Measurements from ENCODE around the gene RASAL2. TPM values are rescaled to one million over a fixed set of nuclear protein-coding genes. Genes with fewer than 3 reads are reported as not detected.

RASAL2 gene
- total RNA-seq, 3 donors from 2014 or later (not counting 1 experiment from before 2014, with no cell fraction given): 0.16 to 0.23 TPM; not detected in 1

GRCh38 chr1:178472531-178472930, 378.6 kb downstream of the RASAL2 start:
- ATAC-seq: no peak
- H3K4me1 ChIP-seq (ENCODE audit: control insufficient read depth, insufficient read depth, low read length): no peaks in the 10 kb centered on the region
- intact Hi-C loops (cut with micrococcal nuclease): no loop called here

DNA sequence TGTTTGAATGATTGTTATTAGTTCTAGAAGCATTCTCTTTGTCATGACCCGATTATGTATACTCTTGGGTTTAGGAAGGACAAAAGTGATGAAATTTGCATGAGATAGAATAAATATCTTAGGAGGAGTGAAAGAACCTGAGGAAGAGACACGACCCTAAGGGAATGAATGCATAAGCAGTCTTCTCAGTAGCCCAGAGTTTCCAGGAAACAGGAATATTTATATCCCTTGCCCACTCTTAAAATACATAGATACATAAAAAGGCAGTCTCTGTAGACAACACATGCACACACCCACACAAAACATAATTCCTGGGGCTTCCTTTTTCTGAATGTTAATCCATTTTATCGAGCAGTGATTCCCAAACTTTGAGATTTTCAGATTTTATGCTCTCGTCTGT, 383.5 kb downstream of the RASAL2 start:
- Histone ChIP-seq H3K36me3 (ENCODE audit: control insufficient read depth, insufficient read depth, low read length) (no peaks in the 10 kb centered on the region), H3K4me1 (ENCODE audit: control insufficient read depth, insufficient read depth, low read length) (no peaks in the 10 kb centered on the region), H3K27ac (ENCODE audit: low read length) (no peak overlapping the region), H3K4me3 (ENCODE audit: low read length) (no peak overlapping the region), H3K9me3 (ENCODE audit: control insufficient read depth, insufficient read depth, low read length) (no peaks in the 10 kb centered on the region), H3K27me3 (ENCODE audit: control insufficient read depth, insufficient read depth, low read length) (no peaks in the 10 kb centered on the region)
- H3K9me3 Mint-ChIP-seq: no peaks in the 10 kb centered on the region
- H3K27ac Mint-ChIP-seq: no peak overlapping the region
- no peak overlapping the region for H3K4me3 Mint-ChIP-seq
- H3K36me3 Mint-ChIP-seq: no peaks in the 10 kb centered on the region
- DNase-seq (no peak), ATAC-seq (no peak)
- H3K4me1 Mint-ChIP-seq: no peaks in the 10 kb centered on the region
- 92% methylated on average over 3 of the region's 4 CpGs for WGBS (ENCODE audit: insufficient coverage)
- intact Hi-C loops (cut with micrococcal nuclease): no loop called here
- no peak for TF ChIP-seq CTCF (IDR thresholded peaks at IDR 0.05)
- peaks cover 6 to 8% of the 10 kb centered on the region in 2 donors for H3K27me3 Mint-ChIP-seq (ENCODE audit: low read depth in 2 of 2)

More at GRCh38 chr1:178472531-178472930, 378.6 kb downstream of the RASAL2 start:
- no peak overlapping the region for H3K4me3 Mint-ChIP-seq
- H3K9me3 ChIP-seq (ENCODE audit: control insufficient read depth, insufficient read depth, low read length): no peaks in the 10 kb centered on the region
- no peak for TF ChIP-seq CTCF (IDR thresholded peaks at IDR 0.05)
- no peak overlapping the region for H3K4me3 ChIP-seq (ENCODE audit: low read length)
- no peak overlapping the region for H3K27ac ChIP-seq (ENCODE audit: low read length)
- DNase-seq: no peak
- no peaks in the 10 kb centered on the region for H3K4me1 Mint-ChIP-seq
- H3K36me3 Mint-ChIP-seq: no peaks in the 10 kb centered on the region
- no peak overlapping the region for H3K27ac Mint-ChIP-seq
- no peaks in the 10 kb centered on the region for H3K27me3 ChIP-seq (ENCODE audit: control insufficient read depth, insufficient read depth, low read length)
- H3K36me3 ChIP-seq (ENCODE audit: control insufficient read depth, insufficient read depth, low read length): no peaks in the 10 kb centered on the region
- H3K9me3 Mint-ChIP-seq: no peaks in the 10 kb centered on the region
- H3K27me3 Mint-ChIP-seq (ENCODE audit: low read depth in 2 of 2): peaks cover 6 to 8% of the 10 kb centered on the region in 2 donors

DNA sequence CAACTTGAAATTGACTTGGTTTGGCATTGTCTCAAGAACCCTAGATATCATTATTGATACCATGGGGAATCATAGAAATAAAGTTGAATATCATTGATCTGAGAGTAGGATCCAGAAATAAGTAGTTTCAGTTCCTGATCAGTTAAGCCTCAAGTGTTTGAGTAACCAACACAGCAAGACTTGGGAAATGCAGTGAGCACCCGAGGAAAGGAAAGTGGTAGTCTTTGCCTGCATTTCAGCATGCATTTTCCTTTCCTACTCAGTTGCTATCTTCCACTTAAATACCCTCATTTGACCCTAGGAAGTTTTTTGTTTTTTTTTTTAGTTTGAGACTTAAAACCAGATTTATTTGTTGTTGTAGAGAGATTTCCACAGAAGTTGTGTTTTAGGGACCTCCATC, 383.9 kb downstream of the RASAL2 start:
- no peak overlapping the region for H3K27ac Mint-ChIP-seq
- H3K4me3 Mint-ChIP-seq: no peak overlapping the region
- Histone ChIP-seq H3K4me3 (ENCODE audit: low read length) (no peak overlapping the region), H3K4me1 (ENCODE audit: control insufficient read depth, insufficient read depth, low read length) (no peaks in the 10 kb centered on the region), H3K27ac (ENCODE audit: low read length) (no peak overlapping the region), H3K27me3 (ENCODE audit: control insufficient read depth, insufficient read depth, low read length) (no peaks in the 10 kb centered on the region), H3K9me3 (ENCODE audit: control insufficient read depth, insufficient read depth, low read length) (no peaks in the 10 kb centered on the region), H3K36me3 (ENCODE audit: control insufficient read depth, insufficient read depth, low read length) (no peaks in the 10 kb centered on the region)
- intact Hi-C loops (cut with micrococcal nuclease): no loop called here
- H3K36me3 Mint-ChIP-seq: no peaks in the 10 kb centered on the region
- 55% methylated on average over 1 of the region's 1 CpG for WGBS (ENCODE audit: insufficient coverage)
- no peaks in the 10 kb centered on the region for H3K9me3 Mint-ChIP-seq
- H3K4me1 Mint-ChIP-seq: no peaks in the 10 kb centered on the region
- no peak for ATAC-seq
- TF ChIP-seq CTCF (IDR thresholded peaks at IDR 0.05): no peak
- peaks cover 6 to 7% of the 10 kb centered on the region in 2 donors for H3K27me3 Mint-ChIP-seq (ENCODE audit: low read depth in 2 of 2)
- DNase-seq: no peak

DNA sequence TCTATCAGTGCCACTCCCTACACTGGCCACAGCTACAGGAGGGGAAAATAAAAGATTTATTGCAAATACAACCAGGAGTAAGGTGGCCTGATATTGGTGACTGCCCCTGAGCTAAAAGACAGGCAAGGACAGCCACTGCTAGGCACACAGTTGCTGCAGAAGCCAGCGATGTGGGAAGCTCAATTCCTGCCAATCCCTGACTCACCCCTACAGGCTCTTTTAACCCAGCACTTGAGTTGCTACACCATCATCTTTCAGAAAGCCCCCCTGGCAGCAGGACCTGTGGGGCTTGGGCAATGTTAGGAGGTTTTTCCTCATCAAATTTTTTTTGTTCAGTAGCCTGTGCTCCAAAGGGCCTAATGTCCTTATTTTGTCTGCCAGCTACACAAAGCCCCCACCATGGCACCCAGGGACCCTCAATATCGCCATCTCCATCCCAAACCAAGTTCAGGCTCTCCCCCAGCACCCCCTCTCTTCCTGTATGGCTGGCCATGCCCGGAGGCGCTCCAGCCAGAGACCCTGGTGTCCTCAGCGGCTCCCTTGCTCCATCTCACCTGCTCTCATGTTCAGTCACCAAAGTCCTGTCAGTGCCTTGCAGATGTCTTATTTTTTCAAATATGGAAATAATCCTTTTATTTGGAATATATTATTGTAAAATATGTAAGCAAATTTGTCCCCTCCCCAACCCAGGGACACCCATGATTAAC, 389.5 kb downstream of the RASAL2 start:
- Histone ChIP-seq H3K4me1 (ENCODE audit: control insufficient read depth, insufficient read depth, low read length) (peaks cover 13% of the 10 kb centered on the region), H3K36me3 (ENCODE audit: control insufficient read depth, insufficient read depth, low read length) (no peaks in the 10 kb centered on the region), H3K27ac (ENCODE audit: low read length) (no peak overlapping the region), H3K27me3 (ENCODE audit: control insufficient read depth, insufficient read depth, low read length) (peaks cover 4% of the 10 kb centered on the region), H3K9me3 (ENCODE audit: control insufficient read depth, insufficient read depth, low read length) (no peaks in the 10 kb centered on the region), H3K4me3 (ENCODE audit: low read length) (no peak overlapping the region)
- ATAC-seq (no peak), DNase-seq (no peak)
- peaks cover 8 to 10% of the 10 kb centered on the region in 2 donors for H3K27me3 Mint-ChIP-seq (ENCODE audit: low read depth in 2 of 2)
- no peaks in the 10 kb centered on the region for H3K9me3 Mint-ChIP-seq
- no peak overlapping the region for H3K4me3 Mint-ChIP-seq
- H3K4me1 Mint-ChIP-seq: peaks cover 0 to 4% of the 10 kb centered on the region in 2 donors
- 75% methylated on average over 5 of the region's 5 CpGs for WGBS (ENCODE audit: insufficient coverage)
- intact Hi-C loops (cut with micrococcal nuclease): no loop called here
- H3K27ac Mint-ChIP-seq: no peak overlapping the region
- no peak for TF ChIP-seq CTCF (IDR thresholded peaks at IDR 0.05)
- H3K36me3 Mint-ChIP-seq: no peaks in the 10 kb centered on the region

All from natural killer cell (primary cell).